ENCODE data around the gene TNS1.
A peak's percentile ranks its signal among the peaks of the same experiment; 100 is the strongest.

- no peak for TF ChIP-seq EZH2 (IDR thresholded peaks at IDR 0.05; ENCODE audit: low read length, unreplicated experiment)
- TF ChIP-seq CTCF (conservative IDR thresholded peaks at IDR 0.05; ENCODE audit: low read depth, low read length): peak; percentile 24; the same call in 1 of the 2 replicates
- no peak for TF ChIP-seq EZH2phosphoT487 (IDR thresholded peaks at IDR 0.05; ENCODE audit: borderline replicate concordance, low read length)
Observed at GRCh38 chr2:217947383-217948350, 55.1 kb downstream of the TNS1 start.
